DOHH2 (cell line): ENCODE results near the gene ITGB5.

Experiments
- H3F3A ChIP-seq: fragments of 200-600 bp; sonication (generic), shearing (Covaris generic); 2 replicates; pipeline ENCODE4 v1.6.0; 2016; ENCODE audit warnings: antibody characterized with exemption, mild to moderate bottlenecking; ENCODE audit not compliant: control insufficient read depth, insufficient read depth
- H3K27ac ChIP-seq: fragments of 200-600 bp; sonication (generic); 2 replicates; pipeline ENCODE4 v1.5.1; 2014; ENCODE audit warnings: low read depth, mild to moderate bottlenecking, low read length, moderate library complexity
- H3K27me3 ChIP-seq: fragments of 200-600 bp; sonication (generic); 2 replicates; pipeline ENCODE4 v1.6.1; 2014; ENCODE audit warnings: mild to moderate bottlenecking, low read length, mixed read lengths; ENCODE audit not compliant: control insufficient read depth
- H3K36me3 ChIP-seq: fragments of 200-600 bp; sonication (generic); 2 replicates; pipeline ENCODE4 v1.6.1; 2014; ENCODE audit warnings: mild to moderate bottlenecking, low read length, moderate library complexity, mixed read lengths; ENCODE audit not compliant: control insufficient read depth
- H3K4me1 ChIP-seq: fragments of 200-600 bp; sonication (generic); 2 replicates; pipeline ENCODE4 v1.6.1; 2014; ENCODE audit warnings: mild to moderate bottlenecking, low read length, mixed read lengths; ENCODE audit not compliant: control insufficient read depth
- H3K4me2 ChIP-seq: fragments of 200-600 bp; sonication (generic); 2 replicates; pipeline ENCODE4 v1.6.0; 2014; ENCODE audit warnings: mild to moderate bottlenecking, low read length, moderate library complexity
- H3K4me3 ChIP-seq: fragments of 200-600 bp; sonication (generic); 2 replicates; pipeline ENCODE4 v1.5.1; 2014; ENCODE audit warnings: mild to moderate bottlenecking, low read length, mixed read lengths
- H3K79me2 ChIP-seq: fragments of 200-600 bp; sonication (generic); 2 replicates; pipeline ENCODE4 v1.6.1; 2014; ENCODE audit warnings: mild to moderate bottlenecking, low read length, mixed read lengths; ENCODE audit not compliant: control insufficient read depth
- H3K9me2 ChIP-seq: fragments of 200-600 bp; sonication (generic); replicated peaks from 2 replicates; pipeline ENCODE4 v1.6.1; 2014; ENCODE audit warnings: mild to moderate bottlenecking, low read length, mixed read lengths; ENCODE audit not compliant: control insufficient read depth
- H3K9me3 ChIP-seq: fragments of 200-600 bp; sonication (generic); 2 replicates; pipeline ENCODE4 v1.6.1; 2014; ENCODE audit warnings: antibody characterized with exemption, low read length, mixed read lengths; ENCODE audit not compliant: control insufficient read depth, insufficient read depth
- H4K20me1 ChIP-seq: fragments of 200-600 bp; sonication (generic); 2 replicates; pipeline ENCODE4 v1.6.0; 2014; ENCODE audit warnings: low read depth, mild to moderate bottlenecking, antibody characterized with exemption, low read length, moderate library complexity; ENCODE audit not compliant: control insufficient read depth, insufficient read depth
- CTCF ChIP-seq: fragments of 200-600 bp; sonication (generic); IDR thresholded peaks from one replicate; pipeline ENCODE4 v1.5.1; 2014; ENCODE audit warnings: antibody characterized with exemption, mild to moderate bottlenecking, low read depth, low read length; ENCODE audit not compliant: poor library complexity, severe bottlenecking
- EZH2phosphoT487 ChIP-seq: fragments of 200-600 bp; sonication (generic); IDR thresholded peaks from 2 replicates; pipeline ENCODE4 v1.6.1; 2017; ENCODE audit warnings: borderline replicate concordance, mild to moderate bottlenecking, antibody characterized with exemption, low read length, moderate library complexity, mixed read lengths

ITGB5 gene

GRCh38 chr3:124779116-124779515, 108.0 kb downstream of the ITGB5 start:
- no peaks in the 10 kb centered on the region for H4K20me1 ChIP-seq
- no peak overlapping the region for H3K27ac ChIP-seq
- no peaks in the 10 kb centered on the region for H3K36me3 ChIP-seq
- no peak for TF ChIP-seq EZH2phosphoT487
- TF ChIP-seq CTCF: no peak
- H3K4me2 ChIP-seq: no peak overlapping the region
- H3K9me2 ChIP-seq: no peaks in the 10 kb centered on the region
- no peaks in the 10 kb centered on the region for H3K9me3 ChIP-seq
- peaks cover 11% of the 10 kb centered on the region for H3K27me3 ChIP-seq
- H3K79me2 ChIP-seq: no peaks in the 10 kb centered on the region
- H3K4me1 ChIP-seq: peaks cover 7% of the 10 kb centered on the region
- H3K4me3 ChIP-seq: no peak overlapping the region
- no peaks in the 10 kb centered on the region for H3F3A ChIP-seq

GRCh38 chr3:124777762-124778470, 109.2 kb downstream of the ITGB5 start:
- no peaks in the 10 kb centered on the region for H3K36me3 ChIP-seq
- H3K9me2 ChIP-seq: no peaks in the 10 kb centered on the region
- TF ChIP-seq EZH2phosphoT487: no peak
- no peak for TF ChIP-seq CTCF
- H3K27me3 ChIP-seq: peaks cover 11% of the 10 kb centered on the region
- H3K4me3 ChIP-seq: no peak overlapping the region
- H3K79me2 ChIP-seq: no peaks in the 10 kb centered on the region
- no peak overlapping the region for H3K27ac ChIP-seq
- H3K4me1 ChIP-seq: peaks cover 7% of the 10 kb centered on the region
- no peaks in the 10 kb centered on the region for H4K20me1 ChIP-seq
- no peak overlapping the region for H3K4me2 ChIP-seq
- H3F3A ChIP-seq: no peaks in the 10 kb centered on the region
- H3K9me3 ChIP-seq: no peaks in the 10 kb centered on the region

- H3K4me2 ChIP-seq: no peak overlapping the region
- peaks cover 16% of the 10 kb centered on the region for H3K27me3 ChIP-seq
- TF ChIP-seq EZH2phosphoT487 (no peak), CTCF (no peak)
Observed at GRCh38 chr3:124776856-124777255, 110.3 kb downstream of the ITGB5 start.

GRCh38 chr3:124775877-124776276, 111.3 kb downstream of the ITGB5 start:
- H3K4me3 ChIP-seq: no peak overlapping the region
- no peak overlapping the region for H3K4me2 ChIP-seq
- H3K79me2 ChIP-seq: no peaks in the 10 kb centered on the region
- TF ChIP-seq EZH2phosphoT487 (no peak), CTCF (no peak)
- no peaks in the 10 kb centered on the region for H4K20me1 ChIP-seq
- H3K9me3 ChIP-seq: no peaks in the 10 kb centered on the region
- H3K36me3 ChIP-seq: no peaks in the 10 kb centered on the region
- peaks cover 17% of the 10 kb centered on the region for H3K27me3 ChIP-seq
- no peak overlapping the region for H3K27ac ChIP-seq
- H3F3A ChIP-seq: no peaks in the 10 kb centered on the region
- H3K9me2 ChIP-seq: no peaks in the 10 kb centered on the region
- H3K4me1 ChIP-seq: peaks cover 6% of the 10 kb centered on the region

More at GRCh38 chr3:124776856-124777255, 110.3 kb downstream of the ITGB5 start:
- Histone ChIP-seq H3F3A (no peaks in the 10 kb centered on the region), H3K4me3 (no peak overlapping the region), H3K36me3 (no peaks in the 10 kb centered on the region), H3K9me3 (no peaks in the 10 kb centered on the region), H3K27ac (no peak overlapping the region), H3K79me2 (no peaks in the 10 kb centered on the region), H3K9me2 (no peaks in the 10 kb centered on the region), H3K4me1 (peaks cover 7% of the 10 kb centered on the region), H4K20me1 (no peaks in the 10 kb centered on the region)
